ENCODE results near the gene CATSPERD.

Gene CATSPERD

DNA sequence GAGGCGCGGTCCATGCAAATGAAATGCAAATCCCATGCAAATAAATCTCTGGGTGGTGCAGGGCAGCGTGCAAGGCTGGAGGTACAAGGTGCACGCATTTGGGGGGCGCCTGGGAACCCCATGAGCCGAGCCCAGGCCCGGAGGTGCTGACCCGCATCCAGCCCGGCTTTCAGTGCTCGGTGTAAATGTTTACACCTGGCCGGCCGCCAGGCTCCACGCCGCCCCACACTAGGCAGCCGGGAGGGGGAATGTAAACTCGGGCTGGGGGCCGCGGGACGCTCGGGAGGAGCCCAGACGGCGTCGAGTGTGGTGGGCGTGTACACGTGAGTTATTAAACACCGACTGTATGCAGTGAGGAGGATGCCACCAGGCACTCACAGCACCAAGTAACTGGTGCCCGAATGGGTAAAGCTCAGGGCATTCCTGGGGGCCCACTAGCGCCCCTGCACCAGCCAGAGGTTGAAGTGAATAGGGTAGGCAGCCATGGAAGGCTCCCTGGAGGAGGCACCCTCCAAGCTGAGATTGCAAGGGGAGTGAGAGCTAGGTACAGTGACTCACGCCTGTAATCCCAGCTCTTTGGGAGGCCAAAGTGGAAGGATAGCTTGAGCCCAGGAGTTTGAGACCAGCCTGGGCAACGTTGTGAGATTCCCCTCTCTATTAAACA is 101.9 kb downstream of the CATSPERD start:
- in situ Hi-C loops (cut with MboI; ENCODE audit: low sequenced_read_pairs, unreplicated experiment) = no loop called here
- TF ChIP-seq, protein P1, sequence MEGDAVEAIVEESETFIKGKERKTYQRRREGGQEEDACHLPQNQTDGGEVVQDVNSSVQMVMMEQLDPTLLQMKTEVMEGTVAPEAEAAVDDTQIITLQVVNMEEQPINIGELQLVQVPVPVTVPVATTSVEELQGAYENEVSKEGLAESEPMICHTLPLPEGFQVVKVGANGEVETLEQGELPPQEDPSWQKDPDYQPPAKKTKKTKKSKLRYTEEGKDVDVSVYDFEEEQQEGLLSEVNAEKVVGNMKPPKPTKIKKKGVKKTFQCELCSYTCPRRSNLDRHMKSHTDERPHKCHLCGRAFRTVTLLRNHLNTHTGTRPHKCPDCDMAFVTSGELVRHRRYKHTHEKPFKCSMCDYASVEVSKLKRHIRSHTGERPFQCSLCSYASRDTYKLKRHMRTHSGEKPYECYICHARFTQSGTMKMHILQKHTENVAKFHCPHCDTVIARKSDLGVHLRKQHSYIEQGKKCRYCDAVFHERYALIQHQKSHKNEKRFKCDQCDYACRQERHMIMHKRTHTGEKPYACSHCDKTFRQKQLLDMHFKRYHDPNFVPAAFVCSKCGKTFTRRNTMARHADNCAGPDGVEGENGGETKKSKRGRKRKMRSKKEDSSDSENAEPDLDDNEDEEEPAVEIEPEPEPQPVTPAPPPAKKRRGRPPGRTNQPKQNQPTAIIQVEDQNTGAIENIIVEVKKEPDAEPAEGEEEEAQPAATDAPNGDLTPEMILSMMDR (IDR thresholded peaks at IDR 0.05; ENCODE audit: borderline replicate concordance, control extremely low read depth, extremely low read depth, insufficient read depth, missing control alignments) = no peak
- no peak for DNase-seq (ENCODE audit: low spot score)

DNA sequence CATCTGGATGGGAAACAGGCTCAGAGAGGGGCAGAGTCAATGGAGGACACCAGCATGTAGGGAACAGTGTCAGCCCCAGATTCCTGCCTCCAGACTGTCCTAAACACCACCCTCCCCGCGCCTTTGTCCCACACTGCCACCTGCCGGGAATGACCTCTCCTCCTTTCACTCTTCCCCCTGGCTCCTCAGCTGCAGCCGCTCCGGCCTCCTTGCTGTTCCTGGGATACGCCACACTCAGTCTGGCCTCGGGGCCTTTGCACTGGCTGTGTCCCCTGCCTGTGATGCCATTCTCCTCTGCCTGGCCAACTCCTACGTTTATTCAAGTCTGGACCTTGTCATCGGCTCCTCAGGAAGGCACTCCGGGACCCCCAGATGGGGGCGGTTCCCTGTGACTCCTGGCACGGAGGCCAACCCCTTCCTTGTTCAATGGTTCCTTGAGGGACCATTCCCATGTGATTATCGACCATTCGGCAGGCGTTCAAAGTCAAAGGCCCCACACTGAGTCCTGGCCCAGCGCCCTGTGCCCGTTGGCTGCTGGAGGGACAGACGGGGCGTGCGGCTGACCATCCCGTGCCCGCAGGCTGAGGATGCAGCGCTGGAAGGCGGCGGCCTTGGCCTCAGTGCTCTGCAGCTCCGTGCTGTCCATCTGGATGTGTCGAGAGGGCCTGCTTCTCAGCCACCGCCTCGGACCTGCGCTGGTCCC is 103.3 kb downstream of the CATSPERD start:
- in situ Hi-C loops (cut with MboI; ENCODE audit: low sequenced_read_pairs, unreplicated experiment) = no loop called here
- TF ChIP-seq, protein P1 (IDR thresholded peaks at IDR 0.05; ENCODE audit: borderline replicate concordance, control extremely low read depth, extremely low read depth, insufficient read depth, missing control alignments) = no peak
- DNase-seq (ENCODE audit: low spot score) = no peak

DNA sequence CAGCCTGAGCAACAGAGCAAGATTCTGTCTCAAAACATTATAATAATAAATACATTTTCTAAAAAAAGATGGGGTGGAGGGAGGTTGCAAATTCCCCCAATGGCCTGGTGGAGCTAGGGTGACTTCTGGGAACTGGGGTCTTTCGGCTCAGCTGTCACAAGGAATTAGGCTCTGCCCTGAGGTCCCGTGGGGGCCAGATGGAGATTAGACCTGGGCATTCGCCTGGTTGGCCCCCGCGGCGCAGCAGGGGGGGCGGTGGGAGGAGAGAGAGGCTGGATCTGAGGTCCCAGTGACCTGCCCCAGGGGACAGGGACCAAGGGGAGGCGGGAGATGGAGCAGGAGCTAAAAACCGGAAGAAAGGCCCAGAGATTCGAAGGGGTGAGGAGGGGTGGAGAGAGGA is 104.3 kb downstream of the CATSPERD start:
- in situ Hi-C loops (cut with MboI; ENCODE audit: low sequenced_read_pairs, unreplicated experiment) = no loop called here
- DNase-seq (ENCODE audit: low spot score) = no peak
- TF ChIP-seq, protein P1 (IDR thresholded peaks at IDR 0.05; ENCODE audit: borderline replicate concordance, control extremely low read depth, extremely low read depth, insufficient read depth, missing control alignments) = no peak

DNA sequence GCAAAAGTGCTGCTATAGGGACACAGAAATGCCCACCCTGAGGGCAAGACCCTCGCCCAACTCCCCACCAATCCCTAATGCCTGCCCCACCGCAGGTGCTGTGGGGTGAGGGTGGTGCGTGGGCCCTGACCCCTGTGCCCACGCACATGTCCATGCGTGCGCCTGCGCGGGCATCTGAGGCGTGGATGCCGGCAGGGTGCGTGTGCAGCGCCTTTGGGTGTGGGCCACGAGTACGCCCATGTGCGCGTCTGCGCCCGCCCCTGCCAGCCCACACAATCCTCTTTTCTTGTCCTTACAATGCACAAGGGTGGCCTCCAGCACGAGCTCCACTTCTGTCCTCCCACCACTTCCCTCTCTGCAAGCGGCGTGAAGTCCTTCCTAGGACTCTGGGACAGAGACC is 104.7 kb downstream of the CATSPERD start:
- in situ Hi-C loops (cut with MboI; ENCODE audit: low sequenced_read_pairs, unreplicated experiment) = no loop called here
- TF ChIP-seq, protein P1 (IDR thresholded peaks at IDR 0.05; ENCODE audit: borderline replicate concordance, control extremely low read depth, extremely low read depth, insufficient read depth, missing control alignments) = no peak
- no peak for DNase-seq (ENCODE audit: low spot score)

DNA sequence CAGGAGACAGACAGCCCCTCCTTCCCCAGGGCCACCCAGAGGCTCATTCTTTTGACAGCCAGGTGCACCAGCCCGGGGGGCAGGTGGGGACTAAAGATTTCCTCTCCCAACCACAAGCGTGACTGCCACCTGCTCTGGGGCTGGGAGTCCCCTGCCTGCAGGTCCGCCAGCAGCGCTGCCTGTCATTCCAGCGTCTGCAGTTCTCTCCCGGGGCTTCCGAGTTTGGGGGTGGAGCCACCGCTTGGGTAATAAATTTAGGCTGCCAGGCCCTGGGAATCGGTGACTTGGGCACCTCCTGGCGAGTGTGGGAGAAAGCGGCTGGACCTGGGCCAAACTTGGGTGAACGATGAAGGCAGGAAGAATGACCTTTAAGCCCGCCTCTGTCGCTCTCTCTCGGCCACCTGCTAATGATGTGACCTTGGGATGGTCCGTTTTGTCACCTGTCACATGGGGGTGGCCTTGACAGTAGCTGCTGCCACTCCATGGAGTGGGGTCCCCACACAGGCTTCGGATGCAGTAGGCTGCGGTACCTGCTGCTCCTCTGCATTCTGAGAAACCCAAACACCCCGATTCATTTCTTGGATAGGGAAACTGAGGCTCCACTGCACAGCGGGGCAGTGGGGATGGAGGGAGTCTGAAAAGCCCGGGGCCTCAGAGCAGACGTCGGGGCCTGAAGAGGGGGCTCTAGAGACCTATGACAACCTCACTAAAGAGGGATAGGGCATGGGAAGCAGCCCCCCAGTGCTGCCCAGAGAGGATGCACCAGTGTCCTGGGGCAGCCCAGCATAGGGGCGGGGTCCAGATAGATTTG is 106.3 kb downstream of the CATSPERD start:
- TF ChIP-seq, protein P1 (IDR thresholded peaks at IDR 0.05; ENCODE audit: borderline replicate concordance, control extremely low read depth, extremely low read depth, insufficient read depth, missing control alignments) = no peak
- in situ Hi-C loops (cut with MboI; ENCODE audit: low sequenced_read_pairs, unreplicated experiment) = no loop called here
- DNase-seq (ENCODE audit: low spot score) = no peak

DNA sequence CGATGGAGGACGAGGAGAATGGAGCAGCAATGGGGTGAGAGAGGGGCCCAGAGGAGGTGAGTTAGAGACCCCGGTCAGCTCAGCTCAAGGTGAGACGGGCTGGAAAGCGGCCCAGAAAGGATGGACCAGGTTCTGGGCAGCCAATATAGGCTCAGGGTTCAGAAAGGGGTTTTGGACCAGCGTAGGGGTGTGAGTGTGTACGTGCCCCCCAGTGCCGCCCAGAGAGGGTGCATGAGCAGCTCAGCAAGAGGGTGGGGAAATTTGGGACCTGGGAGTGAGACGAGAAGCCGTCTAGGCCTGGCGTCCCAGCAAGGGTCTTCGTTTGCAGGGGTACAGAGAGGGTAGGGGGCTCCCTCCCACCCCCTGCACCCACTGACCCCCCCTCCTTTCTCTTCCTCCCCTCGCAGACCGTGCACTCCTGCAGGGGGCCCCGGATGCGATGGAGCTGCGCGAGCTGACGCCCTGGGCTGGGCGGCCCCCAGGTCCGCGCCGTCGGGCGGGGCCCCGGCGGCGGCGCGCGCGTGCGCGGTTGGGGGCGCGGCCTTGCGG is 107.0 kb downstream of the CATSPERD start:
- no peak for DNase-seq (ENCODE audit: low spot score)
- in situ Hi-C loops (cut with MboI; ENCODE audit: low sequenced_read_pairs, unreplicated experiment) = no loop called here
- TF ChIP-seq, protein P1 (IDR thresholded peaks at IDR 0.05; ENCODE audit: borderline replicate concordance, control extremely low read depth, extremely low read depth, insufficient read depth, missing control alignments) = no peak

Data from GM13976 (cell line).